Smooth muscle cell (in vitro differentiated cells): ENCODE data around the gene SGPL1. TPM values are rescaled to one million over a fixed set of nuclear protein-coding genes. Genes with fewer than 3 reads are reported as not detected.

Experiments used
- DNase-seq: peaks from one replicate; lab custom pipeline; 2025; ENCODE audit not compliant: unreplicated experiment; lab: John Stamatoyannopoulos, UW
- H2AFZ ChIP-seq: fragments of 200-600 bp; sonication (generic); 2 replicates; pipeline ENCODE4 v1.6.0; 2016; ENCODE audit warnings: antibody characterized with exemption, low read depth, mild to moderate bottlenecking
- H3F3A ChIP-seq: fragments of 200-600 bp; sonication (generic); 2 replicates; pipeline ENCODE4 v1.6.0; 2017; ENCODE audit warnings: antibody characterized with exemption, low read depth
- H3K27ac ChIP-seq: fragments of 200-600 bp; sonication (generic); 2 replicates; pipeline ENCODE4 v1.5.1; 2016; ENCODE audit warnings: low read depth, mild to moderate bottlenecking
- H3K27me3 ChIP-seq: fragments of 200-600 bp; sonication (generic); 2 replicates; pipeline ENCODE4 v1.6.1; 2016; ENCODE audit warnings: low read depth, mild to moderate bottlenecking
- H3K36me3 ChIP-seq: fragments of 200-600 bp; sonication (generic); 2 replicates; pipeline ENCODE4 v1.5.1; 2016; ENCODE audit warnings: low read depth
- H3K4me1 ChIP-seq: fragments of 200-600 bp; sonication (generic); 2 replicates; pipeline ENCODE4 v1.5.1; 2016; ENCODE audit warnings: low read depth
- H3K4me2 ChIP-seq: fragments of 200-600 bp; sonication (generic); 2 replicates; pipeline ENCODE4 v1.6.0; 2016; ENCODE audit warnings: mild to moderate bottlenecking
- H3K4me3 ChIP-seq: fragments of 200-600 bp; sonication (generic); 2 replicates; pipeline ENCODE4 v1.5.1; 2016; ENCODE audit warnings: mild to moderate bottlenecking
- H3K79me2 ChIP-seq: fragments of 200-600 bp; sonication (generic); 2 replicates; pipeline ENCODE4 v1.6.0; 2016; ENCODE audit warnings: low read depth, mild to moderate bottlenecking
- H3K9ac ChIP-seq: fragments of 200-600 bp; sonication (generic); 2 replicates; pipeline ENCODE4 v1.6.0; 2016; ENCODE audit warnings: low read depth
- H3K9me3 ChIP-seq: fragments of 200-600 bp; sonication (generic); replicated peaks from 2 replicates; pipeline ENCODE4 v1.5.1; 2016; ENCODE audit warnings: low read depth
- H4K20me1 ChIP-seq: fragments of 200-600 bp; sonication (generic); 2 replicates; pipeline ENCODE4 v1.6.0; 2016; ENCODE audit warnings: low read depth
- WGBS: methylation state at CpG from one replicate; pipeline ENCODE4 v1.1.7; 2016; ENCODE audit warnings: low lambda C conversion rate; 5-methylcytosine and 5-hydroxymethylcytosine counted together
- polyA plus RNA-seq: library from polyadenylated mRNA; unstranded; fragments of >200 nt; fragmentation: Nextera tagmentation; extraction: Ambion mirVana; gene quantifications from 2 replicates; pipeline ENCODE4 v1.2.1, GENCODE V29; 2016
- total RNA-seq: library from RNA; depleted of rRNA; stranded (reverse); fragments of >200 nt; gene quantifications from 2 replicates; pipeline ENCODE4 v1.2.3, GENCODE V29; 2014
- TF ChIP-seq, protein P1 (sequence below): fragments of 200-600 bp; sonication (generic); IDR thresholded peaks from 2 replicates; pipeline ENCODE4 v1.5.1; 2017; ENCODE audit warnings: borderline replicate concordance, mild to moderate bottlenecking, antibody characterized with exemption; ENCODE audit not compliant: insufficient read depth, poor library complexity, severe bottlenecking

Gene SGPL1
- total and polyA plus RNA-seq, 2 experiments from 2014 or later = 20.0 to 41.1 TPM

- WGBS = 90% methylated on average over 7 of the region's 7 CpGs
- DNase-seq = no peak
- H4K20me1 ChIP-seq = no peaks in the 10 kb centered on the region
Measured at GRCh38 chr10:70834441-70835151, 18.8 kb downstream of the SGPL1 start.

GRCh38 chr10:70836319-70836718, 20.6 kb downstream of the SGPL1 start:
- Histone ChIP-seq H3F3A (peaks cover 44% of the 10 kb centered on the region), H3K27me3 (no peaks in the 10 kb centered on the region), H3K79me2 (peaks cover 58% of the 10 kb centered on the region), H3K27ac (peak overlapping the region; percentile 97), H3K36me3 (no peaks in the 10 kb centered on the region), H3K4me3 (no peak overlapping the region), H2AFZ (no peak overlapping the region), H3K4me2 (peak overlapping the region; percentile 42), H3K9me3 (no peaks in the 10 kb centered on the region), H3K4me1 (peaks cover 25% of the 10 kb centered on the region), H4K20me1 (no peaks in the 10 kb centered on the region), H3K9ac (no peak overlapping the region)
- 58% methylated on average over 2 of the region's 2 CpGs for WGBS
- TF ChIP-seq, protein P1, sequence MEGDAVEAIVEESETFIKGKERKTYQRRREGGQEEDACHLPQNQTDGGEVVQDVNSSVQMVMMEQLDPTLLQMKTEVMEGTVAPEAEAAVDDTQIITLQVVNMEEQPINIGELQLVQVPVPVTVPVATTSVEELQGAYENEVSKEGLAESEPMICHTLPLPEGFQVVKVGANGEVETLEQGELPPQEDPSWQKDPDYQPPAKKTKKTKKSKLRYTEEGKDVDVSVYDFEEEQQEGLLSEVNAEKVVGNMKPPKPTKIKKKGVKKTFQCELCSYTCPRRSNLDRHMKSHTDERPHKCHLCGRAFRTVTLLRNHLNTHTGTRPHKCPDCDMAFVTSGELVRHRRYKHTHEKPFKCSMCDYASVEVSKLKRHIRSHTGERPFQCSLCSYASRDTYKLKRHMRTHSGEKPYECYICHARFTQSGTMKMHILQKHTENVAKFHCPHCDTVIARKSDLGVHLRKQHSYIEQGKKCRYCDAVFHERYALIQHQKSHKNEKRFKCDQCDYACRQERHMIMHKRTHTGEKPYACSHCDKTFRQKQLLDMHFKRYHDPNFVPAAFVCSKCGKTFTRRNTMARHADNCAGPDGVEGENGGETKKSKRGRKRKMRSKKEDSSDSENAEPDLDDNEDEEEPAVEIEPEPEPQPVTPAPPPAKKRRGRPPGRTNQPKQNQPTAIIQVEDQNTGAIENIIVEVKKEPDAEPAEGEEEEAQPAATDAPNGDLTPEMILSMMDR = no peak
- DNase-seq = no peak

More at GRCh38 chr10:70834441-70835151, 18.8 kb downstream of the SGPL1 start:
- H3K4me1 ChIP-seq = peaks cover 41% of the 10 kb centered on the region
- peaks cover 60% of the 10 kb centered on the region for H3F3A ChIP-seq
- no peak overlapping the region for H3K4me3 ChIP-seq
- no peaks in the 10 kb centered on the region for H3K9me3 ChIP-seq
- H3K27ac ChIP-seq = peak overlapping the region; percentile 97
- TF ChIP-seq, protein P1 = no peak
- H3K4me2 ChIP-seq = peak overlapping the region; percentile 72
- H2AFZ ChIP-seq = no peak overlapping the region
- peaks cover 58% of the 10 kb centered on the region for H3K79me2 ChIP-seq
- peak overlapping the region; percentile 74 for H3K9ac ChIP-seq
- no peaks in the 10 kb centered on the region for H3K27me3 ChIP-seq
- H3K36me3 ChIP-seq = no peaks in the 10 kb centered on the region

- Histone ChIP-seq H3F3A (peaks cover 32% of the 10 kb centered on the region), H4K20me1 (no peaks in the 10 kb centered on the region), H3K4me3 (no peak overlapping the region), H3K4me2 (no peak overlapping the region), H3K27me3 (no peaks in the 10 kb centered on the region), H2AFZ (no peak overlapping the region), H3K9me3 (no peaks in the 10 kb centered on the region), H3K27ac (peak overlapping the region; percentile 48), H3K79me2 (peaks cover 72% of the 10 kb centered on the region), H3K9ac (no peak overlapping the region), H3K36me3 (no peaks in the 10 kb centered on the region), H3K4me1 (peaks cover 13% of the 10 kb centered on the region)
- DNase-seq = no peak
- TF ChIP-seq, protein P1 = no peak
- WGBS = 95% methylated on average over 3 of the region's 3 CpGs
Measured at GRCh38 chr10:70837660-70838059, 21.9 kb downstream of the SGPL1 start.
